Muscle layer of colon (tissue), 2 donors: ENCODE results near the gene WARS2.

ENCODE experiments used
- H3K27ac ChIP-seq: one replicate; pipeline ENCODE4 v1.7.0; 2013; ENCODE audit warnings: low read depth, mild to moderate bottlenecking, low read length, moderate library complexity
- H3K27me3 ChIP-seq, 2 donors: one replicate each; pipeline ENCODE4 v1.7.0; 2013; ENCODE audit warnings: low read length in 2 of 2, mild to moderate bottlenecking in 2 of 2; ENCODE audit not compliant: insufficient read depth in 2 of 2, control insufficient read depth in 1 of 2
- H3K36me3 ChIP-seq: one replicate; pipeline ENCODE4 v1.7.0; 2013; ENCODE audit warnings: mild to moderate bottlenecking, low read length; ENCODE audit not compliant: insufficient read depth
- H3K4me1 ChIP-seq: one replicate; pipeline ENCODE4 v1.7.0; 2013; ENCODE audit warnings: mild to moderate bottlenecking, low read length; ENCODE audit not compliant: insufficient read depth
- H3K4me3 ChIP-seq, 2 donors: one replicate each; pipeline ENCODE4 v1.7.0; 2013; ENCODE audit warnings: low read length in 2 of 2, low read depth in 1 of 2, mild to moderate bottlenecking in 1 of 2, moderate library complexity in 1 of 2
- H3K9ac ChIP-seq: one replicate; pipeline ENCODE4 v1.7.0; 2013; ENCODE audit warnings: low read length
- H3K9me3 ChIP-seq: one replicate; pipeline ENCODE4 v1.7.0; 2013; ENCODE audit warnings: mild to moderate bottlenecking, low read length
- donor health status: abdominal sarcoma.
- donor health status: Adenocarcinoma of cecum.

Gene WARS2

DNA sequence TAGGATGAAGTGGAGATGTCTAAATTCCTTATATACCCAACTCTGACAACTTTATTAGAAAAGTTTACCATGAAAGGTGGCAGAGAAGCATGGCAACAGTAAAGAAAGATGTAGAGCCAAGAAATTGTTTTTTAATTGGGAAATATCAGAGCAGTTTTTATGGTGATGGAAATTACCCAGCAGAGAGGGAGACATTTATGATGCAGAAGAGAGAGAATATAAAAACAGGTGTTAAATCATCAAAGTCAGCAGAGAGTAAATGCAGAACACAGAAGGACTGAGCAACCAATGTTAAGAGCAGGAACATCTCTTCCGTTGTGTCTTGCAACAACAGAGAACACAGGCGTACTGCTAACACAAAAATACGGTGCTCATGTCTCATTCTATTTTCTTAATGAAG is 28.2 kb downstream of the WARS2 start:
- Histone ChIP-seq H3K27me3 (no peaks in the 10 kb centered on the region), H3K4me3 (no peak overlapping the region), H3K9ac (no peak overlapping the region), H3K9me3 (no peaks in the 10 kb centered on the region), H3K4me1 (peaks cover 13% of the 10 kb centered on the region), H3K27ac (no peak overlapping the region), H3K36me3 (no peaks in the 10 kb centered on the region)

GRCh38 chr1:119108988-119109387 is 31.5 kb downstream of the WARS2 start:
- Histone ChIP-seq H3K4me3 (no peak overlapping the region), H3K9me3 (no peaks in the 10 kb centered on the region), H3K36me3 (no peaks in the 10 kb centered on the region), H3K27me3 (no peaks in the 10 kb centered on the region), H3K27ac (no peak overlapping the region), H3K9ac (no peak overlapping the region), H3K4me1 (peaks cover 13% of the 10 kb centered on the region)

DNA sequence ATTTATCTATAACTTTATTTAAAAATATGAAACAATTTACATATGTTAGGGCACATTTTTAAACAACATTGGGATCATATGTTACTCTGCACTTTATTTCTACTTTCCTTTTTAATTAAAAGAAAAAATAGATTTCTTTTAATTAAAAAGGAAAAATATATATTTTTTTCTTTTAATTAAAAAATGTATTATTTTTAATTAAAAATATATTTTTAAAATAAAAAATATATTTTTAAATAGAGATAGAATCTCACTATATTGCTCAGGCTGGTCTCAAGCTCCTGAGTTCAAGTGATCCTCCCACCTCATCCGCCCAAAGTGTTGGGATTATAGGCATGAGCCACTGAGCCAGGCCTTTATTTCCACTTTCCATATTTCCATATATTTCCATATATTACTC is 36.7 kb downstream of the WARS2 start:
- no peak overlapping the region for H3K9ac ChIP-seq
- no peaks in the 10 kb centered on the region for H3K27me3 ChIP-seq
- H3K27ac ChIP-seq = no peak overlapping the region
- H3K36me3 ChIP-seq = no peaks in the 10 kb centered on the region
- H3K9me3 ChIP-seq = no peaks in the 10 kb centered on the region
- no peak overlapping the region for H3K4me3 ChIP-seq
- H3K4me1 ChIP-seq = no peaks in the 10 kb centered on the region

GRCh38 chr1:119102051-119102450 is 38.4 kb downstream of the WARS2 start:
- H3K36me3 ChIP-seq = no peaks in the 10 kb centered on the region
- H3K9ac ChIP-seq = no peak overlapping the region
- H3K27ac ChIP-seq = no peak overlapping the region
- no peak overlapping the region for H3K4me3 ChIP-seq
- no peaks in the 10 kb centered on the region for H3K4me1 ChIP-seq
- H3K27me3 ChIP-seq = no peaks in the 10 kb centered on the region
- no peaks in the 10 kb centered on the region for H3K9me3 ChIP-seq

GRCh38 chr1:119101563-119101962 is 38.9 kb downstream of the WARS2 start:
- Histone ChIP-seq H3K27me3 (no peaks in the 10 kb centered on the region), H3K27ac (no peak overlapping the region), H3K4me3 (no peak overlapping the region), H3K9me3 (no peaks in the 10 kb centered on the region), H3K9ac (no peak overlapping the region), H3K4me1 (no peaks in the 10 kb centered on the region), H3K36me3 (no peaks in the 10 kb centered on the region)

DNA sequence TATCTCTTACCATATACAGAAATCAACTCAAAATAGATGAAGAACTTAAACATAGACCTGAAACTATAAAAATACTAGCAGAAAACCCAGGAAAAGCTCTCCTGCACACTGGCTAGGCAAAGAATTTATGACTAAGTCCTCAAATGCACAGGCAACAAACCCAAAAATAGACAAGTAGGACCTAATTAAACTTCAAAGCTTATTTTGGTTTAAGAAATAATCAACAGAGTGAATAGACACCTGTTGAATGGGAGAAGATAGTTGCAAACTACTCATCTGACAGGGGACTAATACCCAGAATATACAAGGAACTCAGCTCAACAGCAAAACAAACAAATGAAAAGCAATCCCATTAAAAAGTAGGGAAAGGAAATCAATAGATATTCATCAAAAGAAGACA is 40.7 kb downstream of the WARS2 start:
- no peak overlapping the region for H3K9ac ChIP-seq
- no peaks in the 10 kb centered on the region for H3K4me1 ChIP-seq
- no peak overlapping the region for H3K4me3 ChIP-seq
- H3K36me3 ChIP-seq = no peaks in the 10 kb centered on the region
- no peaks in the 10 kb centered on the region for H3K9me3 ChIP-seq
- H3K27ac ChIP-seq = no peak overlapping the region
- no peaks in the 10 kb centered on the region for H3K27me3 ChIP-seq

- H3K9me3 ChIP-seq = no peaks in the 10 kb centered on the region
- H3K9ac ChIP-seq = no peak overlapping the region
- H3K36me3 ChIP-seq = no peaks in the 10 kb centered on the region
- H3K27ac ChIP-seq = no peak overlapping the region
- H3K4me1 ChIP-seq = no peaks in the 10 kb centered on the region
- no peak overlapping the region for H3K4me3 ChIP-seq
- no peaks in the 10 kb centered on the region for H3K27me3 ChIP-seq
Observed at GRCh38 chr1:119097380-119097779, 43.1 kb downstream of the WARS2 start.

DNA sequence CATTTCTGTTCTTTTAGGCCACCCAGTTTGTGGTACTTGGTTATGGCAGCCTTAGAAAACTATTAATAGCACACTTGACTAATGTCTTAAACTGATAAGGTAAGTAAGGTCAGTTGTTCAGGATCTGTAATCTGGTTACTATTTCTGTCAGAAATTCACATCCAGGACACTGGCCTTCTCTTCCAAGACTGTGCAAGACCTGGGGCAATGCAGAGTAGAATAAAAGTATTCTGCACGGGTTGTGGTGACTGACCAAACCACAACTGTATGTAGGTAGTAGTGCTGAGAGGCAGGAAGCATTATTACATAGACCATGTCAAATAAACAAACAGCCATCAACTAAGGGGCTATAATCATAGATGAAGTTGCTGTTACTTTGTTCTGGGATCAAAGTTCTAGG is 46.7 kb downstream of the WARS2 start:
- H3K9ac ChIP-seq = no peak overlapping the region
- no peaks in the 10 kb centered on the region for H3K4me1 ChIP-seq
- no peaks in the 10 kb centered on the region for H3K27me3 ChIP-seq
- H3K27ac ChIP-seq = no peak overlapping the region
- H3K4me3 ChIP-seq = no peak overlapping the region
- H3K9me3 ChIP-seq = no peaks in the 10 kb centered on the region
- H3K36me3 ChIP-seq = no peaks in the 10 kb centered on the region

DNA sequence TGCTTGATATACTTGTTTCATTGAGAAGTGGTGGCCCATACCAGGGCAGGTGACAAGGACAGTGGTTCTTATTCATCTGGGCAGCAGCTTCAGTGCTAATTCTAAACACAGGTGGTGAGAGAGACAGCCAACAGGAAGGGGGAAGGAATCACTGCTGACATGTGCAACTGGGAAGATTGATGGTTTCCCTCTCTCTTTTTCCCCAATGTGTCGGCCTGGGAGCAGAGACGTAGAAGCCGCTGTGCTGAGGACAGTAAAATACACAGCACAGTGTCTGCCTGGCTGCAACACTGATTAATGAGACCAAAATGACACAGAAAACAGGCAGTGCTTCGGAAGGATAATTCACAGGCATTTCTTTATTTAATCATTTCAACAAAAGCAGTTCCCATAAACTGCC is 48.8 kb downstream of the WARS2 start:
- H3K9me3 ChIP-seq = no peaks in the 10 kb centered on the region
- H3K27ac ChIP-seq = no peak overlapping the region
- H3K9ac ChIP-seq = no peak overlapping the region
- no peak overlapping the region for H3K4me3 ChIP-seq
- H3K27me3 ChIP-seq = no peaks in the 10 kb centered on the region
- no peaks in the 10 kb centered on the region for H3K4me1 ChIP-seq
- H3K36me3 ChIP-seq = no peaks in the 10 kb centered on the region

DNA sequence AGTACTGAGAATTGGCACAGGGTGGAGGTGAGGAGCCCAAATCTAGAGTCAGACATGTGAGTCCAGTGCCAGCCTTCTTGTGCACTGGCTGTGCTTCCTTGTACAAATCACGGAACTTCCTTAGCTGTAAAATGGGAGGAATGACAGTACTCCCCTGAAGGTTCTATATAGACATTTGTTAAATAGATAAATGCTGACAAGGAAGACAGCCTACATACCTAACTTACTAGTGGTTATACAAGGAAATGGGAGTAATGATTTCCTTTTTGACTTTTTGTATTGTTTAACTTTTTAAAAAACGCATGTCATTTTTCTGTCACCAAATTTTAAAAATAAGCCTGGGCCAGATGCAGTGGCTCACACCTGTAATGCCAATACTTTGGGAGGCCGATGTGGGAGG is 50.2 kb downstream of the WARS2 start:
- Histone ChIP-seq H3K9me3 (no peaks in the 10 kb centered on the region), H3K27me3 (no peaks in the 10 kb centered on the region), H3K27ac (no peak overlapping the region), H3K4me3 (no peak overlapping the region), H3K36me3 (no peaks in the 10 kb centered on the region), H3K9ac (no peak overlapping the region), H3K4me1 (no peaks in the 10 kb centered on the region)

GRCh38 chr1:119086830-119087229 is 53.6 kb downstream of the WARS2 start:
- Histone ChIP-seq H3K36me3 (no peaks in the 10 kb centered on the region), H3K27me3 (no peaks in the 10 kb centered on the region), H3K4me3 (no peak overlapping the region), H3K9me3 (no peaks in the 10 kb centered on the region), H3K9ac (no peak overlapping the region), H3K27ac (no peak overlapping the region), H3K4me1 (no peaks in the 10 kb centered on the region)

GRCh38 chr1:119084798-119085197 is 55.7 kb downstream of the WARS2 start:
- Histone ChIP-seq H3K27ac (no peak overlapping the region), H3K4me3 (no peak overlapping the region), H3K36me3 (no peaks in the 10 kb centered on the region), H3K4me1 (peaks cover 6% of the 10 kb centered on the region), H3K27me3 (no peaks in the 10 kb centered on the region), H3K9ac (no peak overlapping the region), H3K9me3 (no peaks in the 10 kb centered on the region)
